GM18861 (cell line): ENCODE data around the gene TRIM39.
"Not testable (repeated sequence)": the region's sequence is repeated elsewhere in the genome, so short reads cannot be mapped to it uniquely, and the experiment has no call there.

Experiments
- ATAC-seq: cut with Tn5 transposase; IDR thresholded peaks from one replicate; pipeline ENCODE4 v1.9.1; 2021; ENCODE audit not compliant: unreplicated experiment

Gene TRIM39

GRCh38 chr6:30361661-30362060 lies 34.9 kb downstream of the TRIM39 start:
- ATAC-seq: no peak

GRCh38 chr6:30363459-30363858 lies 36.7 kb downstream of the TRIM39 start:
- no peak for ATAC-seq

- no peak for ATAC-seq
Observed at GRCh38 chr6:30364591-30364990, 37.9 kb downstream of the TRIM39 start.

- not testable (repeated sequence) for ATAC-seq
Observed at GRCh38 chr6:30369280-30369679, 42.6 kb downstream of the TRIM39 start.

- ATAC-seq: no peak
Observed at GRCh38 chr6:30378290-30378937, 51.7 kb downstream of the TRIM39 start.

- ATAC-seq: no peak
Observed at GRCh38 chr6:30380464-30380863, 53.7 kb downstream of the TRIM39 start.

GRCh38 chr6:30386166-30386565 lies 59.4 kb downstream of the TRIM39 start:
- no peak for ATAC-seq

GRCh38 chr6:30391240-30391639 lies 64.5 kb downstream of the TRIM39 start:
- ATAC-seq: no peak
